K562 (cell line): ENCODE measurements around the gene MSX1. TPM values are rescaled to one million over a fixed set of nuclear protein-coding genes. Genes with fewer than 3 reads are reported as not detected.

Source experiments
- ATAC-seq: fragments of 200-7000 bp; cut with Tn5 transposase; 3 replicates; pipeline ENCODE4 v1.9.1; 2020; ENCODE audit warnings: moderate library complexity
- BruUV-seq: library from RNA; stranded (reverse); fragments of 400-500 nt; replicated peaks from 2 replicates; lab custom pipeline; 2021; lab: Mats Ljungman, UMichigan
- CTCF ChIA-PET: fragments of 300-600 bp; formaldehyde crosslinking; extraction: SDS; loops from one replicate; lab custom pipeline; 2021; ENCODE audit warnings: low intra/inter-chr PET ratio; lab: Yijun Ruan, JAX
- POLR2A ChIA-PET: fragments of 300-600, 350-650 bp; sonication (Branson Sonifier 250); formaldehyde crosslinking; extraction: SDS; loops from one replicate; lab custom pipeline; 2021; ENCODE audit warnings: antibody characterized with exemption, inconsistent platforms; lab: Yijun Ruan, JAX
- DNase-seq, 4 experiments: peaks; one replicate each; pipeline versions ENCODE4 v3.0.0 to v3.0.0-alpha.2; 2011 to 2018; ENCODE audit warnings: low spot score in 3 of 4, mixed read lengths in 3 of 4; ENCODE audit errors: extremely low read depth in 1 of 4
- FAIRE-seq: peaks from 2 replicates; lab custom pipeline; 2011; peaks lifted over from hg19 to GRCh38; lab: Jason Lieb, UNC
- H2AFZ ChIP-seq: 2 replicates; pipeline ENCODE4 v1.6.0; 2011; ENCODE audit warnings: low read depth, low read length, control low read depth, inconsistent platforms
- H3K27ac ChIP-seq: fragments of 200-600 bp; 3 replicates; pipeline ENCODE4 v1.8.0; 2011; ENCODE audit warnings: low read depth, mild to moderate bottlenecking, control low read depth, inconsistent platforms, low read length, moderate library complexity, mixed read lengths; ENCODE audit errors: extremely low read depth
- H3K27me3 ChIP-seq, 2 experiments: fragments of 300-600 bp in 1 of 2; 2 replicates in 1 of 2; 3 replicates in 1 of 2; pipeline versions ENCODE4 v1.6.0 to v1.8.0; 2011; ENCODE audit warnings: inconsistent platforms in 2 of 2, low read length in 2 of 2, mild to moderate bottlenecking in 1 of 2, mixed read lengths in 1 of 2, moderate library complexity in 1 of 2; ENCODE audit not compliant: control insufficient read depth in 2 of 2, insufficient read depth in 2 of 2
- H3K36me3 ChIP-seq: fragments of 300-600 bp; 3 replicates; pipeline ENCODE4 v1.8.0; 2011; ENCODE audit warnings: mild to moderate bottlenecking, low read length, inconsistent platforms; ENCODE audit not compliant: control insufficient read depth, insufficient read depth
- H3K4me1 ChIP-seq, 2 experiments: fragments of 200-600 bp in 1 of 2; replicated peaks in 1 of 2; 2 replicates in 1 of 2; 3 replicates in 1 of 2; pipeline versions ENCODE4 v1.5.1 to v1.8.0; 2011; ENCODE audit warnings: inconsistent platforms in 2 of 2, low read length in 2 of 2, mild to moderate bottlenecking in 1 of 2, mixed read lengths in 1 of 2, moderate library complexity in 1 of 2; ENCODE audit not compliant: control insufficient read depth in 2 of 2, insufficient read depth in 2 of 2
- H3K4me2 ChIP-seq: 2 replicates; pipeline ENCODE4 v1.6.1; 2011; ENCODE audit warnings: low read length, control low read depth, inconsistent platforms, mixed read lengths; ENCODE audit not compliant: insufficient read depth
- H3K4me3 ChIP-seq: fragments of 200-600 bp; sonication (generic), shearing (Covaris generic); 2 replicates; pipeline ENCODE4 v1.5.1; 2016; ENCODE audit warnings: control low read depth, inconsistent platforms
- H3K79me2 ChIP-seq: fragments of 200-600 bp; 3 replicates; pipeline ENCODE4 v1.8.0; 2011; ENCODE audit warnings: low read length, inconsistent platforms; ENCODE audit not compliant: control insufficient read depth, insufficient read depth
- H3K9ac ChIP-seq, 2 experiments: 2 replicates each; pipeline versions ENCODE4 v1.6.0 to v1.6.1; 2011; ENCODE audit warnings: low read depth in 2 of 2, low read length in 2 of 2, control low read depth in 1 of 2, inconsistent platforms in 1 of 2, mild to moderate bottlenecking in 1 of 2, mixed read lengths in 1 of 2; ENCODE audit not compliant: insufficient read depth in 1 of 2
- H3K9me1 ChIP-seq: one replicate; pipeline ENCODE4 v1.6.0; 2011; ENCODE audit warnings: inconsistent platforms, mild to moderate bottlenecking, low read length, moderate library complexity; ENCODE audit not compliant: control insufficient read depth, insufficient read depth
- H3K9me3 ChIP-seq: replicated peaks from 2 replicates; pipeline ENCODE4 v1.5.1; 2011; ENCODE audit warnings: low read depth, low read length, inconsistent platforms; ENCODE audit not compliant: control insufficient read depth, insufficient read depth
- H4K20me1 ChIP-seq: replicated peaks from 2 replicates; pipeline ENCODE4 v1.6.1; 2011; ENCODE audit warnings: low read length, inconsistent platforms, mixed read lengths; ENCODE audit not compliant: control insufficient read depth, insufficient read depth
- CCNT2 ChIP-seq: IDR thresholded peaks from 2 replicates; pipeline ENCODE4 v1.6.1; 2011; ENCODE audit warnings: borderline replicate concordance, low read depth, mild to moderate bottlenecking, moderate library complexity, mixed read lengths, low read length; ENCODE audit not compliant: insufficient read length; ENCODE audit errors: extremely low read depth
- HDAC2 ChIP-seq: fragments of 450-650 bp; IDR thresholded peaks from 2 replicates; pipeline ENCODE4 v1.6.1; 2016; ENCODE audit warnings: mild to moderate bottlenecking
- RBBP5 ChIP-seq: fragments of 200-600 bp; sonication (generic); IDR thresholded peaks from 2 replicates; pipeline ENCODE4 v1.6.1; 2012; ENCODE audit warnings: borderline replicate concordance, mild to moderate bottlenecking, low read length, control low read depth, inconsistent platforms; ENCODE audit not compliant: insufficient read depth, poor library complexity, severe bottlenecking
- RBM25 ChIP-seq: fragments of 200-400 bp; formaldehyde crosslinking; IDR thresholded peaks from 2 replicates; pipeline ENCODE4 v1.6.1; 2018; ENCODE audit warnings: low read length, low read depth, moderate library complexity; ENCODE audit not compliant: severe bottlenecking
- TSC22D4 ChIP-seq: fragments of 450-650 bp; IDR thresholded peaks from 2 replicates; pipeline ENCODE4 v1.6.1; 2016; ENCODE audit warnings: missing genetic modification characterization, missing biosample characterization, control low read depth
- ZFP36 ChIP-seq: fragments of 150-350 bp; IDR thresholded peaks from 2 replicates; pipeline ENCODE4 v1.6.1; 2018; ENCODE audit warnings: low read length, low read depth; ENCODE audit not compliant: partially characterized antibody
- WGBS: fragments of 100-300 bp; shearing (Covaris generic); methylation state at CpG from one replicate; pipeline ENCODE4 v1.1.6; 2016; ENCODE audit warnings: low coverage, mixed read lengths; ENCODE audit not compliant: insufficient coverage; ENCODE audit errors: missing lambda C conversion rate; 5-methylcytosine and 5-hydroxymethylcytosine counted together
- in situ Hi-C: fragments of 300-500 bp; cut with MboI; formaldehyde crosslinking; loops from 4 replicates; pipeline ENCODE4 v1.15.0; 2018; ENCODE audit warnings: inconsistent platforms, mixed read lengths
- intact Hi-C: fragments of 100-400 bp; cut with micrococcal nuclease; formaldehyde crosslinking; loops from 2 replicates; pipeline ENCODE4 v1.14.2; 2022
- polyA plus RNA-seq, 8 experiments: library from polyadenylated mRNA; depleted of rRNA in 4 of 8; stranded (reverse) in 5 of 8; unstranded in 3 of 8; fragments of >200 nt; fragmentation: Nextera tagmentation in 2 of 8; fragmentation: Illumina TruSeq in 1 of 8; extraction: Ambion mirVana in 2 of 8; extraction: Trizol in 1 of 8; gene quantifications; 2 replicates each; pipeline versions ENCODE4 v1.2.1 to v1.2.3, GENCODE V29; 2011 to 2014; ENCODE audit warnings: inconsistent platforms in 1 of 8, missing spikeins in 1 of 8
- total RNA-seq, 7 experiments: library from RNA; depleted of rRNA in 6 of 7; stranded (reverse); fragments of >200 nt in 6 of 7; fragmentation: Illumina TruSeq in 2 of 7; extraction: Trizol in 2 of 7; gene quantifications; 2 replicates each; pipeline versions ENCODE4 v1.2.1 to v1.2.3, GENCODE V29; 2011 to 2021; ENCODE audit warnings: low replicate concordance in 1 of 7
- TF ChIP-seq, protein P1 (sequence below): sonication (generic); IDR thresholded peaks from 2 replicates; pipeline ENCODE4 v1.6.1; 2016
- TF ChIP-seq, protein P2 (sequence below): fragments of 450-650 bp; IDR thresholded peaks from 2 replicates; pipeline ENCODE4 v1.7.0; 2016; ENCODE audit warnings: borderline replicate concordance

MSX1 gene
- total and polyA plus RNA-seq, 9 of the 15 experiments (the other 6 are each of a cell fraction or from before 2014, with no cell fraction given), result 1.3 to 6.3 (median 2.3) TPM

DNA sequence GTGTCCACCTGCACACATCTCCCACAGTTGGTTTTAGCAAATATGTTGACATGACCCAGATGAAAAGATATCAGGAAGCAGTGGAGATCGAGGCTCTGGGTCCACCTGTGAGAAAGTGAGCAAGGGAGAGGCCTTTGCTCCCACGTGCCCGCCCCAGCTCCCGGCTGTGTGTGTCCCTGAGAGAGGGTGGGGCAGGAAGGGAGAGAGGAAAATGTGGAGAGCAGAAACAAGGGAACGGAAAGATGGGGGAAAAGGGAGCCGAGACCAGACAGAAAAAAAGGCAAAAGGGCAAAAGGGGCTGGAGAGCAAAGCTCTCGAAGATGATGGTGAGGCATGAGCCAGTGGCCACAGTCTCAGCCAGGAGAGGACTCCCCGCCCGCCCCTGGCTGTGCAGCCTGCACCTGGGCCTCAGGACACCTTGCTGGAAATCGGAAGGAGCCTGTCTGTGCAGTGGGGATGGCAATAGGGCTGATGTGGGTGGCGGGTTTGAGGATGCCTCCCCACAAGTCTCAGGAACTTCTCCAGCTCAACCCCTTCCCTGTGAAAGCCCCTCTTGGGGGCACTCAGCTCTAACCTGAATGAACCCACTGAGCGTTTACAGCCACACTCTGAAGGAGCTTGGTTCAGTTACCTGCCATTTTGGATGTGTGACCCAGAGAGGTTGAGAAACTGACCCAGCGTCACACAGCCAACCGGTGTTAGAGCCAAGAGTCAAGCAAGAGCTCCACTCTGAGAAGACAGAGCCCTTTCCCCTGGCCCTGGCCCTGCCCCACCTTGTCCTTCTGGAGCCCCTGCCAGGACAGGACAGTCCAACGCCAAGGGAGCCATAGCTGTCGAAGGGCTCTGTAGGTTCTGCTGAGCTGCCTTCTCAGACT is 20.3 kb upstream of the MSX1 start:
- Histone ChIP-seq H3K27ac (no peak overlapping the region), H3K79me2 (no peaks in the 10 kb centered on the region), H3K36me3 (no peaks in the 10 kb centered on the region), H3K4me1 (no peaks in the 10 kb centered on the region), H3K4me3 (no peak overlapping the region), H3K9ac (no peak overlapping the region), H3K9me3 (no peaks in the 10 kb centered on the region), H3K27me3 (peaks cover 2 to 19% of the 10 kb centered on the region in 2 experiments; a peak in 2 of 5 replicates), H2AFZ (no peak overlapping the region), H3K9me1 (no peaks in the 10 kb centered on the region), H4K20me1 (no peaks in the 10 kb centered on the region; the same call in 1 of the 2 replicates), H3K4me2 (no peak overlapping the region)
- 1% methylated on average over 12 of the region's 16 CpGs for WGBS
- no TSS peak for BruUV-seq
- FAIRE-seq (no peak), DNase-seq (no peak), ATAC-seq (no peak)
- in situ Hi-C loops (no loop called here), intact Hi-C loops (no loop called here)
- ChIA-PET CTCF (no interaction called here), POLR2A (interaction anchor here (0.5 to 0.7 kb wide), 2 partner anchors 347 to 354 kb away, joined by 3 read pairs; no protein-coding TSS in a partner anchor)
- TF ChIP-seq TSC22D4 (tag), result no peak
- peak; percentile 9 for TF ChIP-seq RBM25
- TF ChIP-seq ZFP36, result peak; percentile 31
- no peak for TF ChIP-seq HDAC2
- TF ChIP-seq RBBP5, result no peak
- TF ChIP-seq, protein P1, sequence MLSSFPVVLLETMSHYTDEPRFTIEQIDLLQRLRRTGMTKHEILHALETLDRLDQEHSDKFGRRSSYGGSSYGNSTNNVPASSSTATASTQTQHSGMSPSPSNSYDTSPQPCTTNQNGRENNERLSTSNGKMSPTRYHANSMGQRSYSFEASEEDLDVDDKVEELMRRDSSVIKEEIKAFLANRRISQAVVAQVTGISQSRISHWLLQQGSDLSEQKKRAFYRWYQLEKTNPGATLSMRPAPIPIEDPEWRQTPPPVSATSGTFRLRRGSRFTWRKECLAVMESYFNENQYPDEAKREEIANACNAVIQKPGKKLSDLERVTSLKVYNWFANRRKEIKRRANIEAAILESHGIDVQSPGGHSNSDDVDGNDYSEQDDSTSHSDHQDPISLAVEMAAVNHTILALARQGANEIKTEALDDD, result no peak
- TF ChIP-seq, protein P2, sequence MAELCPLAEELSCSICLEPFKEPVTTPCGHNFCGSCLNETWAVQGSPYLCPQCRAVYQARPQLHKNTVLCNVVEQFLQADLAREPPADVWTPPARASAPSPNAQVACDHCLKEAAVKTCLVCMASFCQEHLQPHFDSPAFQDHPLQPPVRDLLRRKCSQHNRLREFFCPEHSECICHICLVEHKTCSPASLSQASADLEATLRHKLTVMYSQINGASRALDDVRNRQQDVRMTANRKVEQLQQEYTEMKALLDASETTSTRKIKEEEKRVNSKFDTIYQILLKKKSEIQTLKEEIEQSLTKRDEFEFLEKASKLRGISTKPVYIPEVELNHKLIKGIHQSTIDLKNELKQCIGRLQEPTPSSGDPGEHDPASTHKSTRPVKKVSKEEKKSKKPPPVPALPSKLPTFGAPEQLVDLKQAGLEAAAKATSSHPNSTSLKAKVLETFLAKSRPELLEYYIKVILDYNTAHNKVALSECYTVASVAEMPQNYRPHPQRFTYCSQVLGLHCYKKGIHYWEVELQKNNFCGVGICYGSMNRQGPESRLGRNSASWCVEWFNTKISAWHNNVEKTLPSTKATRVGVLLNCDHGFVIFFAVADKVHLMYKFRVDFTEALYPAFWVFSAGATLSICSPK, result no peak
- TF ChIP-seq CCNT2, result no peak
